ENCODE data around the gene USH2A. TPM values are rescaled to one million over a fixed set of nuclear protein-coding genes. Genes with fewer than 3 reads are reported as not detected.

Gene USH2A
- total RNA-seq, 4 donors from 2014 or later, result 0.08 to 0.18 TPM; not detected in 2

DNA sequence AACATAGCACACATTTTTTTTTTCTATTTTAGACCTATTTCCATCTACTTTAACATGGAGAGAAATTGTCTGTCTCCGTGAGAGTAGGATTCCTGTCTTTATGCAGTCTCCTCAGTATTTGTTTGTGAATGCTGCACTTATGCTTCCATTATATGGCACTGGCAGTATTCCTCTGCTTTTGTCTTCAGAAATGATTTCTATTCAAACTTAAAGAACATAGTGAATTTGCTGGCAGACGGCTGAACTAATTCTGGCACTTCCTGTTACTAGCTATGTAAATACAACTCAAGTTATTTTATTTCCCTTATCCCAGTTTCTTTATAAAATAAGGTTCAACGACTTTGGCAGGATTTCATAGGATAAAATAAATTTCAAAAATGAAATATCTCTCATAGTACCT is 810.9 kb downstream of the USH2A start:
- Histone ChIP-seq H3K4me3 (no peak overlapping the region), H3K27me3 (no peaks in the 10 kb centered on the region), H3K27ac (no peak overlapping the region), H3K36me3 (peaks cover 49% of the 10 kb centered on the region), H3K9me3 (no peaks in the 10 kb centered on the region), H3K4me1 (peaks cover 4% of the 10 kb centered on the region)
- TF ChIP-seq, protein P1, sequence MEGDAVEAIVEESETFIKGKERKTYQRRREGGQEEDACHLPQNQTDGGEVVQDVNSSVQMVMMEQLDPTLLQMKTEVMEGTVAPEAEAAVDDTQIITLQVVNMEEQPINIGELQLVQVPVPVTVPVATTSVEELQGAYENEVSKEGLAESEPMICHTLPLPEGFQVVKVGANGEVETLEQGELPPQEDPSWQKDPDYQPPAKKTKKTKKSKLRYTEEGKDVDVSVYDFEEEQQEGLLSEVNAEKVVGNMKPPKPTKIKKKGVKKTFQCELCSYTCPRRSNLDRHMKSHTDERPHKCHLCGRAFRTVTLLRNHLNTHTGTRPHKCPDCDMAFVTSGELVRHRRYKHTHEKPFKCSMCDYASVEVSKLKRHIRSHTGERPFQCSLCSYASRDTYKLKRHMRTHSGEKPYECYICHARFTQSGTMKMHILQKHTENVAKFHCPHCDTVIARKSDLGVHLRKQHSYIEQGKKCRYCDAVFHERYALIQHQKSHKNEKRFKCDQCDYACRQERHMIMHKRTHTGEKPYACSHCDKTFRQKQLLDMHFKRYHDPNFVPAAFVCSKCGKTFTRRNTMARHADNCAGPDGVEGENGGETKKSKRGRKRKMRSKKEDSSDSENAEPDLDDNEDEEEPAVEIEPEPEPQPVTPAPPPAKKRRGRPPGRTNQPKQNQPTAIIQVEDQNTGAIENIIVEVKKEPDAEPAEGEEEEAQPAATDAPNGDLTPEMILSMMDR (IDR thresholded peaks at IDR 0.05), result no peak
- no peak for TF ChIP-seq POLR2AphosphoS5 (IDR thresholded peaks at IDR 0.05)
- no peak for DNase-seq (ENCODE audit: low spot score in 2 of 2)
- 57% methylated on average over 3 of the region's 3 CpGs for WGBS

DNA sequence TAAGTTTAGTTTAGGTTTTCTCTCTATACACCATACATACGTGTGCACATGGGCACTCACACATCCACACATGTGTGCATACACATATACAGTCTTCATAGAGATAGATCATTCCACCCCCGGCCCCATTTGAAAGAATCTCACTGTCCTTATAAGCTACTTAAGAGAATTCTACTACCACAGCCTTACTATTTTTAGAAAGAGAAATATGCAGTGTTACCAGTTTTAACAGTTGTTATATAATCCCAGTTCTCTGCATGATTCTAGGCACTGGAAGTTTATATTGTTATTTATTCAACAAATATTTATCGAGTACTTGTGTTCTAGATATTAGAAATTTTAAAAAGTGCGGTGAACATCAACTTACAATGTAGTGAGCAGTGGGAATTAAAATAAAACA is 814.6 kb downstream of the USH2A start:
- no peaks in the 10 kb centered on the region for H3K9me3 ChIP-seq
- no peak overlapping the region for H3K4me3 ChIP-seq
- H3K27ac ChIP-seq, result no peak overlapping the region
- no peak for DNase-seq (ENCODE audit: low spot score in 2 of 2)
- no peak for TF ChIP-seq POLR2A (IDR thresholded peaks at IDR 0.05)
- TF ChIP-seq, protein P1 (IDR thresholded peaks at IDR 0.05), result no peak
- TF ChIP-seq EP300 (IDR thresholded peaks at IDR 0.05), result no peak
- TF ChIP-seq POLR2AphosphoS5 (IDR thresholded peaks at IDR 0.05), result no peak
- H3K4me1 ChIP-seq, result peaks cover 13% of the 10 kb centered on the region
- no peaks in the 10 kb centered on the region for H3K27me3 ChIP-seq
- H3K36me3 ChIP-seq, result peaks cover 40% of the 10 kb centered on the region
- WGBS, result 68% methylated on average over 4 of the region's 4 CpGs

DNA sequence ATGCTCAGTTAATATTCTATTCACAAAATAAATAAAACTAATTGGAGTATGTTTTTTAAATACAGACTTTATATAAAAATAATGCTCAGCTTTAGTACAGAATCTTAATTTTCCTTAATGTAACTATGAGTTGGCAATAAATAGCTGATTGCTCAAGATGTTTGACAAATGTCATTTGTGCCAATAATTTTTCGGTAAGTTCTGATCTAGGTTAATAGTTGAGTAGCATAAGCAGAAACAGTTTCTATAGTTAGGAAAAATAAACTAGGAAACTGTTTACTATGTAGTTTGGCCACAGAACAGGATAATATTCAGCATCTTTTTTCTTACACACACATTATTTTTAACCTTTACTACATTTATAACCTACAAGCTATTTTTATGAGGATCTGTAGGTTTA is 815.8 kb downstream of the USH2A start:
- peaks cover 33% of the 10 kb centered on the region for H3K36me3 ChIP-seq
- H3K9me3 ChIP-seq, result no peaks in the 10 kb centered on the region
- H3K27me3 ChIP-seq, result no peaks in the 10 kb centered on the region
- WGBS, result 28% methylated on average over 1 of the region's 1 CpG
- no peak for DNase-seq (ENCODE audit: low spot score in 2 of 2)
- TF ChIP-seq, protein P1 (IDR thresholded peaks at IDR 0.05), result no peak
- TF ChIP-seq POLR2A (IDR thresholded peaks at IDR 0.05), result no peak
- TF ChIP-seq EP300 (IDR thresholded peaks at IDR 0.05), result no peak
- TF ChIP-seq POLR2AphosphoS5 (IDR thresholded peaks at IDR 0.05), result no peak
- H3K4me1 ChIP-seq, result peaks cover 13% of the 10 kb centered on the region
- H3K4me3 ChIP-seq, result no peak overlapping the region
- no peak overlapping the region for H3K27ac ChIP-seq

GRCh38 chr1:215606564-215607168 is 816.6 kb downstream of the USH2A start:
- H3K27ac ChIP-seq, result no peak overlapping the region
- 63% methylated on average over 2 of the region's 2 CpGs for WGBS
- H3K9me3 ChIP-seq, result no peaks in the 10 kb centered on the region
- no peak overlapping the region for H3K4me3 ChIP-seq
- peaks cover 28% of the 10 kb centered on the region for H3K36me3 ChIP-seq
- no peak for TF ChIP-seq EP300 (IDR thresholded peaks at IDR 0.05)
- no peak for TF ChIP-seq POLR2A (IDR thresholded peaks at IDR 0.05)
- TF ChIP-seq, protein P1 (IDR thresholded peaks at IDR 0.05), result no peak
- TF ChIP-seq POLR2AphosphoS5 (IDR thresholded peaks at IDR 0.05), result no peak
- H3K4me1 ChIP-seq, result peaks cover 13% of the 10 kb centered on the region
- DNase-seq (ENCODE audit: low spot score in 2 of 2), result no peak
- H3K27me3 ChIP-seq, result no peaks in the 10 kb centered on the region

- no peak overlapping the region for H3K27ac ChIP-seq
- peaks cover 13% of the 10 kb centered on the region for H3K4me1 ChIP-seq
- WGBS, result 71% methylated on average over 3 of the region's 3 CpGs
- TF ChIP-seq POLR2A (IDR thresholded peaks at IDR 0.05) (no peak), POLR2AphosphoS5 (IDR thresholded peaks at IDR 0.05) (no peak), EP300 (IDR thresholded peaks at IDR 0.05) (no peak)
- TF ChIP-seq, protein P1 (IDR thresholded peaks at IDR 0.05), result no peak
- no peak for DNase-seq (ENCODE audit: low spot score in 2 of 2)
- H3K4me3 ChIP-seq, result no peak overlapping the region
- peaks cover 28% of the 10 kb centered on the region for H3K36me3 ChIP-seq
- H3K27me3 ChIP-seq, result no peaks in the 10 kb centered on the region
- H3K9me3 ChIP-seq, result no peaks in the 10 kb centered on the region
Observed at GRCh38 chr1:215606036-215606435, 817.2 kb downstream of the USH2A start.
